ENCODE results near the gene HTR6.

Gene HTR6

DNA sequence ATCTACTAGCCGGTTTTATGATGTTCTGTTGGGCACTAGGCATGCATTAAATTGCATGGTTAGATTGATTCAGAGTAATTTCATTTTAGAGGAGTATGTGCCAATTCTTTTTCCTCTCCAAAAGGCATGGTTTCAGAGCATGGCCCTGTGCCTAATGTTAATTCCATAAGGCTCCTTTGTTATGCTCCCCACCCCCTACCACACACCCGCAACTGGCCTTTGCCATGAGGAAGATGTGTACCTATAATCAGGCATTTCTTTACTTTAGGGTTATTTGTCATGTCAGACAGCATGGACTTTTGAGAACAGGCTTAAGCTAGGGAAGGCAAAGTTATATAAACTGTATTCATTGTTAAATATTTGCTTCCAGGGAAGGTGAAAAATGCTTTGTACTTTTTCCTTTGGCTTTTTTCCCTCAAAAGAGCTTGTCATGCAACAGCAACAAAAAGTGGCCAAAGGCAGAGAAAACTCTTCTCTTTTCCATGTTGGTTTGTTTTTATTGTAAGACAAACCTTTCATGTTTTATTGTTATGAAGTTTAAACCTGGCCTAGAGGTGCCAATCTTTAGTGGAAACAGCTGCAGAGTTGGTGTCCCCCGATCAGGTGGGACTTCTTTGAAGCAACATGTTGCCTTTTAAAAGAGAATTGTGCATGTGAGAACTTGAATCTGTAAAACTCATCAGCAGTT is 44.8 kb upstream of the HTR6 start:
- CTCF ChIA-PET: interaction anchor here (0.6 to 0.9 kb wide), 2 partner anchors 19 to 42 kb away, joined by 3 to 4 read pairs; no protein-coding TSS in a partner anchor
- no peak for DNase-seq (ENCODE audit: extremely low spot score)
- TF ChIP-seq NFRKB (IDR thresholded peaks at IDR 0.05) (no peak), SP1 (IDR thresholded peaks at IDR 0.05) (no peak), CTBP1 (IDR thresholded peaks at IDR 0.05; ENCODE audit: borderline replicate concordance) (no peak)
- POLR2A ChIA-PET: no interaction called here

DNA sequence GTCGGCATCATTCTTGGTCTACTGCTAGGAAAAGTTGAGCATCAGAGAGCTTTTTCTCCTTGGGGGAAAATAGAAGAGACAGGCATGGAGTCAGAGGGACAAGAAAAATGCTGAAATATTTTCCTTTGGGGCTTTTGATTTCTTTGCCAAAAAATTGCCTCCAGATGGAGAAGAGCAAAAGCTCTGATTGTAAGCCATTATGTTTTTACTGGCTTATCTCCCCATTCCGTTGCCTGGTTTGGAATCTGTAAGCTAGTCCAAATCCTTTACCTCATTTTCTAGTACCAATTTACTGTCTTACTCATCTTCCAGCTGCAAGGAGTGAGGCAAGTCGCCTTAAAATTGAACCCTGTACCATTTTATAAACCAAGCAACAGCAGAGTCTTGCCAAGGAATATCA is 43.9 kb upstream of the HTR6 start:
- CTCF ChIA-PET: interaction anchor here (0.6 kb wide), 1 partner anchor 18 kb away, joined by 4 read pairs; no protein-coding TSS in a partner anchor
- POLR2A ChIA-PET: no interaction called here
- TF ChIP-seq HDGF (IDR thresholded peaks at IDR 0.05; ENCODE audit: borderline replicate concordance) (no peak), ZNF384 (IDR thresholded peaks at IDR 0.05) (no peak), FOXK2 (IDR thresholded peaks at IDR 0.05) (no peak), ELF4 (IDR thresholded peaks at IDR 0.05) (no peak), PKNOX1 (IDR thresholded peaks at IDR 0.05) (no peak), FOXM1 (IDR thresholded peaks at IDR 0.05; ENCODE audit: borderline replicate concordance) (no peak)
- DNase-seq (ENCODE audit: extremely low spot score): no peak

- ChIA-PET CTCF (no interaction called here), POLR2A (no interaction called here)
- DNase-seq (ENCODE audit: extremely low spot score): no peak
- TF ChIP-seq LEF1 (IDR thresholded peaks at IDR 0.05; ENCODE audit: borderline replicate concordance) (no peak), FOXK2 (IDR thresholded peaks at IDR 0.05) (no peak), SP1 (IDR thresholded peaks at IDR 0.05) (no peak), PKNOX1 (IDR thresholded peaks at IDR 0.05) (no peak)
Measured at GRCh38 chr1:19621274-19621950, 43.3 kb upstream of the HTR6 start.

DNA sequence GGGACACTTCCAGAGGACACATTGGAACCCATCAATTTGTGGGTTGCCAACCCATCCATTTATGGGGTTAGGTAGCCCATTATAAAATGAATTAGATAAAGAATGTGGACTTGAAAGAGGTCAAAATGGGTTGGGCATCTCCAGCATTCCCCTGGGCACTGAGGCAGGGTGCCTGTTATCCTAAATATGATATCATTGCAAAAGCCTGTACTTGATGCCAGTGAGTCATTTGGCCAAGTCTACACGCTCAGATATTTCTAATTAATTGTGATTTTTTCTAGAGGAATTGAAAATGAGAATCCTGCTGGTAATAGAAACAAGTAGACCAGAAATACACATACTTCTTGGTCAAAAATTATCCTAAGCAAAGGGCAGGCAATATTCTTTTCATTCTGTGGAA is 42.5 kb upstream of the HTR6 start:
- no peak for TF ChIP-seq PKNOX1 (IDR thresholded peaks at IDR 0.05)
- no peak for TF ChIP-seq ELF4 (IDR thresholded peaks at IDR 0.05)
- TF ChIP-seq HDGF (IDR thresholded peaks at IDR 0.05; ENCODE audit: borderline replicate concordance): no peak
- TF ChIP-seq NFRKB (IDR thresholded peaks at IDR 0.05): no peak
- TF ChIP-seq TARDBP (IDR thresholded peaks at IDR 0.05): no peak
- no peak for TF ChIP-seq CTBP1 (IDR thresholded peaks at IDR 0.05; ENCODE audit: borderline replicate concordance)
- no peak for TF ChIP-seq SP1 (IDR thresholded peaks at IDR 0.05)
- TF ChIP-seq FOXK2 (IDR thresholded peaks at IDR 0.05): no peak
- no peak for TF ChIP-seq L3MBTL2 (conservative IDR thresholded peaks at IDR 0.05)
- no peak for TF ChIP-seq FOXM1 (IDR thresholded peaks at IDR 0.05; ENCODE audit: borderline replicate concordance)
- TF ChIP-seq ZNF384 (IDR thresholded peaks at IDR 0.05): no peak
- no peak for TF ChIP-seq BHLHE40 (IDR thresholded peaks at IDR 0.05; ENCODE audit: borderline replicate concordance)
- no peak for TF ChIP-seq ARNT (IDR thresholded peaks at IDR 0.05)
- no peak for TF ChIP-seq SUZ12 (IDR thresholded peaks at IDR 0.05)
- no peak for TF ChIP-seq FOXA1 (IDR thresholded peaks at IDR 0.05)
- no peak for TF ChIP-seq LEF1 (IDR thresholded peaks at IDR 0.05; ENCODE audit: borderline replicate concordance)
- CTCF ChIA-PET: no interaction called here
- DNase-seq (ENCODE audit: extremely low spot score): no peak
- POLR2A ChIA-PET: no interaction called here

DNA sequence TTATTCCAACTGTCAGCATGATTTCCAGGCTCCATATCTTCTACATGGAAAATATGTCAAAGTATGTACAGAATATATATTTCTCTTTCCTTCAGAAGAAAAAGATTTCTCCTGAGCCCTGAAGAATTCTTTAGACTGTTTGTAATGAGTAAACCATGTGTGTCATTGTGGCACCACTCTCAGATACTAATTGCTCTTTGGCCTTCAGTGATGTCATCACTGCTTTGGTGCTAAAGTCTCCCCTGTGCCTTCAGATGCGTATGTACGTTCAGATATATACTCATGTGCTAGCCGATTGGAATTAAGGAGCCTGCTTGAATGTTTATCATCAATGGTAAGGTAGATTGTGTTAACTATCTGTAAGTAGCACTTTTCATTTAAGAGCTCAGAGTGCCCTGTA is 41.2 kb upstream of the HTR6 start:
- no peak for TF ChIP-seq SUZ12 (IDR thresholded peaks at IDR 0.05)
- TF ChIP-seq ARNT (IDR thresholded peaks at IDR 0.05): no peak
- no peak for TF ChIP-seq PKNOX1 (IDR thresholded peaks at IDR 0.05)
- TF ChIP-seq LEF1 (IDR thresholded peaks at IDR 0.05; ENCODE audit: borderline replicate concordance): no peak
- TF ChIP-seq SP1 (IDR thresholded peaks at IDR 0.05): no peak
- TF ChIP-seq ZNF384 (IDR thresholded peaks at IDR 0.05): no peak
- no peak for TF ChIP-seq NFRKB (IDR thresholded peaks at IDR 0.05)
- no peak for TF ChIP-seq ELF4 (IDR thresholded peaks at IDR 0.05)
- TF ChIP-seq FOXK2 (IDR thresholded peaks at IDR 0.05): no peak
- ChIA-PET POLR2A (no interaction called here), CTCF (no interaction called here)
- no peak for DNase-seq (ENCODE audit: extremely low spot score)

DNA sequence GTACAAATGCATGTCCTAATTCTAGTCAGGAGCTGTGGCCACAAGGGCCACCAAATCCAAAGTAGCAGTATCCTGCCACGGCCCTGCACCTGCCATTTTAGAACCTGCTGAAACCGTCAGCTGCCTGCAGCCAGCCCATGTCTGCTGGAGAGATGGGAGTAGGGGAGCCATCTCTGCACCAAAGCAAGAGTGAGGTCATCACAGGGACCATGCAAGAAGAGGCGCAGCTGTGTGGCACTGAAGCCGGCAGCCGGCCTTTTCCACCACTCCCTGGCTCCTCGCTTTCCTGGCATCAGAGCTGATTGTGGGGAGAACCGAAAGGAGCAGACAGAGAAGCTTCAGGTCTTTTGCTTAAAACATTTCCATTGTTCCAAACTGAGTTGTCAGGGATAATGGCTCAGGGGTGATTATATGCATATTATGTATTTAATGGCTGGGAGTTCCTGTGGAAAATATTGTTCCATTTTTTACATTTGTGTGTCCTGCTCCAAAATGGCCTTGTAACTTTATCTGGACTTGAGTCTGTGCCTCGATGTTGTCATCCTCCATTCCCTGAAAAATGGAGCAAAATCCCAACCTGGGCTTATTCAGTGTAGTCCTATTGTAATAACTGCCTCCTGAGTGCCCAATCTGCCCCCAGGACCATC is 39.3 kb upstream of the HTR6 start:
- DNase-seq (ENCODE audit: extremely low spot score): no peak
- POLR2A ChIA-PET: no interaction called here
- CTCF ChIA-PET: no interaction called here
- no peak for TF ChIP-seq FOXM1 (IDR thresholded peaks at IDR 0.05; ENCODE audit: borderline replicate concordance)
- no peak for TF ChIP-seq FOXA1 (IDR thresholded peaks at IDR 0.05)
- no peak for TF ChIP-seq CTBP1 (IDR thresholded peaks at IDR 0.05; ENCODE audit: borderline replicate concordance)
- TF ChIP-seq FOXK2 (IDR thresholded peaks at IDR 0.05): no peak
- no peak for TF ChIP-seq ELF4 (IDR thresholded peaks at IDR 0.05)
- no peak for TF ChIP-seq HDGF (IDR thresholded peaks at IDR 0.05; ENCODE audit: borderline replicate concordance)
- TF ChIP-seq ZNF384 (IDR thresholded peaks at IDR 0.05): no peak
- no peak for TF ChIP-seq TARDBP (IDR thresholded peaks at IDR 0.05)
- no peak for TF ChIP-seq NFRKB (IDR thresholded peaks at IDR 0.05)
- TF ChIP-seq L3MBTL2 (conservative IDR thresholded peaks at IDR 0.05): no peak
- TF ChIP-seq ARNT (IDR thresholded peaks at IDR 0.05): no peak
- TF ChIP-seq SUZ12 (IDR thresholded peaks at IDR 0.05): no peak
- no peak for TF ChIP-seq BHLHE40 (IDR thresholded peaks at IDR 0.05; ENCODE audit: borderline replicate concordance)
- no peak for TF ChIP-seq LEF1 (IDR thresholded peaks at IDR 0.05; ENCODE audit: borderline replicate concordance)
- TF ChIP-seq SP1 (IDR thresholded peaks at IDR 0.05): no peak
- no peak for TF ChIP-seq PKNOX1 (IDR thresholded peaks at IDR 0.05)
